HG02642 (cell line): ENCODE data around the gene CFAP68.

Experiments used
- ATAC-seq: cut with Tn5 transposase; IDR thresholded peaks from one replicate; pipeline ENCODE4 v1.9.1; 2021; ENCODE audit warnings: mild to moderate bottlenecking; ENCODE audit not compliant: unreplicated experiment, poor library complexity

CFAP68 gene

GRCh38 chr11:111878849-111879636 is at the start of gene CFAP68, which contains the start of gene FDXACB1:
Gene CFAP68 (plus strand): TSS chr11:111879541. CDS start chr11:111879561, 20 bp downstream.
Gene FDXACB1 (minus strand): TSS chr11:111879165. CDS start chr11:111879132, 33 bp downstream.
- ATAC-seq, result peak; percentile 94

- no peak for ATAC-seq
Observed at GRCh38 chr11:111833524-111833923, 45.8 kb upstream of the CFAP68 start.

DNA sequence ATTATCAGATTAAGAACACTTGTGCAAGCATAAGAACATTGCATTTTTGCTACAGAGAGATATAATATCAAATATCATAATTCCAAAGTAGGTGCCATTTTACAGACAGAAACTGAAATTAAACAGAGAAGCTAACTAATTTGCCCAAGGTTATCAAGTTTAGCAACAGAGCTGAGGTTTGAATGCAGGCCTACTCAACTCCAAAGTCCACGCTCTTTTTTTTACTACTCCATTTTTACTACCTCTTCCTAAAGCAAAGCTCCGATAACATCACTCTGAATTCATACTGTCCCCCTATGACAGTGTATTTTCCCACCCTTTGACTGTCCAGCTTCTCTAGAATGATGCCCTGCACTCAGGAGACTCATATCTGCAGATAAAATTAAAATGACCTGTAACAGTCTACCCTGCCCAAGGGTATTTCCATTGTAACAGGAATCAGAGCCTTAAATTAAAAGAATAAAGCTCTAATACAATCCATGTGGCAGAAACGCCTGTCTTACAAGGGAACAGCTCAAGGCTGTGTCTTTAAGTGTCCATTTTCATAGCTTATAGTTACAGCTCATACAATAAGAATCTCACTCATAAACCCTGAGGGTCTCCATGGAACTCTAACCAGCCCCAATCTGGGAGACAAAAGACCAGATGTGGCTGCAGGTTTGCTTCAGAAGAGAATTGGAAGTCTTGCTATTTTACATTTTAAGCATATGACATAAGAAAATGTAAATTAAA is 44.7 kb upstream of the CFAP68 start:
- ATAC-seq, result no peak

DNA sequence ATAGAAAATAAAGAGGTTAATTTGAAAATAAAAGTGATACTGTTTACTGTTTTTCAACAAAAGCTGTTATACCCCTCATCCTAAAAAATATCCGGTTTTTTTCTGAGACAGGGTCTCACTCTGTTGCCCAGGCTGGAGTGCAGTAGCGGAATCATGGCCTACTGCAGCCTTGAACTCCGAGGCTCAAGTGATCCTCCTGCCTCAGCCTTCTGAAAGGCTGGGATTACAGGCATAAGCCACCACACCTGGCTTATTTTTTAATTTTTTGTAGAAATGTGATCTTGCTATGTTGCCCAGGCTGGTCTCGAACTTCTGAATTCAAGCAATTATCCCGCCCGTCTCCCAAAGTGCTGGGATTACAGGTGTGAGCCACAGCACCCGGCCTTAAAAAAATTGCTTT is 43.7 kb upstream of the CFAP68 start:
- ATAC-seq, result no peak

DNA sequence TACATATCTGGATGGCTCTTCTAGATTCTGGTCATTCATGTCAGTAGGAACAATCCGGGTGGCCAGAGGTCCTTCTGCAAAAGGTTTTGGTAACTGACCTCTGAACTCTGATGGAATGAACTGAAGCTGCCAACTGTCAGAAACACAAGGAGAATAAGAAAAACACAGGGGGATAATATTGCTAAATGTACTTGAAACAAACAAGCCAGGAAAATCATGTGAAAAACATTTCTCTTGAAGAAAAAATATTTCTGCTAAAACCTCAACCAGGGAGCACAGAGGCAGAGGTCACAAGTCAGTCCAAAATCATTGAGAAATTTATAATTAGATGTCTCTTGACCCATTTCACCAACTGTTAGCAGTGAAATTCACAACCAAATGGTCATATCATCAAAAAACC is 43.2 kb upstream of the CFAP68 start:
- ATAC-seq, result no peak

GRCh38 chr11:111836721-111837120 is 42.6 kb upstream of the CFAP68 start:
- peak; percentile 73 for ATAC-seq

DNA sequence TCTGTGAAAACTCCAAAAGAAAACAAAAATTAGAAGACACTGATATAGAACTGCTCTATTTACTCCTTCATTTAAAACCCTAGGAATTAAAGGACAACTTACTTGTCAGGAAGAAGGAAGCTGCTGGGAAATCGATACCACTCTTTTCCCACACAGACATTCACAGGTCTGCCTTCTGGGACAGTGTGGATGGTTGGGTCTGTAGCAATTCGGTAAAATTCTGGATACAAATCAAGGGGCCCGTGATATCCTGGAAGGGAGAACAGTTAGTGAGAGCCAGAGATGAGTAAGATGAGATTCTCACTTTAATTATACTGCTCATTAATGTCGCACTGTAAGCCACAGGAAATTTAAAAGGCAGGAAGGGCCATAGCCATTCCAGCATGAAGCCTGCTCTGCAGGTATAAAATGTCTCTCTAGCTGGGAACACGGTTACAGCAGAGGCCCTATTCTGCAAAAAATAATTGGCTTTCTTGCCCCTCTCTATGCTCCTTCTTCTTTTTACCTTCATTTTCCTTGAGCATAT is 41.9 kb upstream of the CFAP68 start:
- no peak for ATAC-seq

DNA sequence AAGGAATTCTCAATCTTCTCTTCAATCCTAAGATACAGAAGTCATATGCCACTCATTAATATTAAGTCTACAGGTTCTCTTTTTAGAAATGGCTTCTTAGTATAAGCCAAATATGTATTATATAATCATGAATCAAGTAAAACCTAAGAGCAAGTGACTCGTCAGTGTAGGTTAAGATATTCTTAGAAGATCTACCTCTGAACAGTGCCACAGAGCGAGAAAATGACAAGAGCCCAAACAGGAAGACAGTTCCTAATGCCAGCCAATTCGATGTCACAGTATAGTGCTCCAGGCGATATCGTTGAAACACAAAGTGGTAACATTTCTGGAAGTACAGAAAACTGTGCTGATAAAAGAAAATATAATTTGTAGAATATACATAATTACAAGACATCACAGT is 41.3 kb upstream of the CFAP68 start:
- ATAC-seq, result no peak

DNA sequence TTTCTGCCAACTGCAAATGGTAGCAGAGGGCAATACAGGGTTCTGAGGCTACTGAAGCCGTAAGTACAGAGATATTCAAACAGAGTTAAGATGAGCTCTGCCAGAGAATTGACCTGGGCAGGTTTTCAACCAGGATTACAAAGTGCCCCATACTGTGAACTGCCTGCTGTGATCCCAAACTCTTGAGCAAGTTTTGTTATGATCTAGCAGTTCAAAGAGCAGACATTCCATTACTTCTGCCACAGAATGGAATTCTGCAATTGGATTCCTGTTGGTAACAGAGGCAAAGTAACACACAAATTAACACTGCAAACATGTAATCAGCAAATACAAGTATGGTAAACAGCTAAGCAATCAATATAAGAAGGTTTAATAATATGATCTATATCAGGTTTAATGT is 39.2 kb upstream of the CFAP68 start:
- no peak for ATAC-seq

- no peak for ATAC-seq
Observed at GRCh38 chr11:111841370-111842053, 37.8 kb upstream of the CFAP68 start.

DNA sequence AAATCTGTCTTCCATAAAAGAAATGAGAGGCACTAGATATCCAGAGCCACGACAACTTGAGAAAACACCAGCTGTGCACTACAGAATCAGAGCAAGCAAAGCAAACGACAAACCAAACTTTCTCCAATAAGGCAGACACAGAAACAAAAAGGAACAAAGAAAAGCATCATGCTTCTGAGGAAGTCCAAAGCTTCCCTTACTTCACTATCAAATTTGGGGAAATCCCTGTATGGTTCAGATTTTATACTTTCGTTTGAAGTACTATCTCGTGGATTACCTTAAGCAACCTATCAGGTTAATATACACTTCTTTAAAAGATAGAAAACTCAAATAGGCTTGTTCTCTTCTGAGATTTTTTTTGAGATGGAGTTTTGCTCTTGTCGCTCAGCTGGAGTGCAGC is 35.7 kb upstream of the CFAP68 start:
- ATAC-seq, result no peak

GRCh38 chr11:111845276-111846028 is 33.9 kb upstream of the CFAP68 start:
- no peak for ATAC-seq

DNA sequence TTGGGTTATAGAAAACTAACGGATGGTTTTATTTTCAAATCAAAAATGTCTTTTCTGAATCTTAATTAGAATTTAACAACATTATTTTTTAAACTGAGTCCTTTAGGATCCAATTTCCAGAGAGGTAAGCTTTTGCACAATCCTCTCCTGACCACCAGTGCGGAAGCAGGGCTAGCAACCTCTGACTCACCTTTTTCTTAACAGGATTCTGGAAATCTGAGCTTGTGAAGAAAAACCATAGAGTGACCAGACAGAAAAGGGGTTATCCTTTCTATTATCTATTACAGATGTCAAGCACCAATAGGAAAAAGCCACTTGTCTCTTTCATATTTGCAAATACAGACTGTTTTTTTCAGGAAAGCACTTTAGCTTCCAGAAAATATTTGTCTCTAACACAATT is 33.3 kb upstream of the CFAP68 start:
- no peak for ATAC-seq

DNA sequence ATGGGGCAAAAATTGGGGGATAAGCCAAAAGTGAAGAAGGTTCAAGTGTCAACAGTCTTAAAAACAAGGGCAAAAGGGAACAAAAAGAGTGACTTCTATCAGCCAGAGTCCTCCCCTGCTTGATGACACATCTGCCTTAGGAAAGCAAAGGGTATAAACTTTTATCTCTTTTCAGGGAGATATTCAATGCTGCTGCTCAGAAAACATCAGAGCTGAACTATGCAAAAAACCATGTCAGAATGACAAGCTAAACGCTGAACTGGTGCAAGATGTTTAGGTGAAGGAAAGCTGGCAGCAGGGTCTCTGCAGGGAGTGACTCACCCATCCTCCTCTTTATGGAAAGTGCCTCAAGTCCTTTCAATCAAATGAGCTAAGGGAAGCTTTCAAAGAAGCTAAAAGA is 32.7 kb upstream of the CFAP68 start:
- ATAC-seq, result no peak

DNA sequence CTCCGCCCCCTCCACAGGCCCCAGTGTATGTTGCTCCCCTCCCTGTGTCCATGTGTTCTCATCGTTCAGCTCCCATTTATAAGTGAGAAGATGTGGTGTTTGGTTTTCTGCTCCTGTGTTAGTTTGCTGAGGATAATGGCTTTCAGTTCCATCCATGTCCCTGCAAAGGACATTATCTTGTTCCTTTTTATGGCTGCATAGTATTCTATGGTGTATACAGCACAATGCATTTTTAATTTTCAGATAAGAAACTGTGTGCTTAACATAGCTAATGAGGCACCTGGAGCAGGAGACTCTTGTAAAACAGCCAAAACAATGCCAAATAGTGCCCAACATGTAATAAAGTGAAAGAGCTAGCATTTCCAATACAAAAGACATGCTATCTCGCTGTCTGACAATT is 29.7 kb upstream of the CFAP68 start:
- ATAC-seq, result no peak

DNA sequence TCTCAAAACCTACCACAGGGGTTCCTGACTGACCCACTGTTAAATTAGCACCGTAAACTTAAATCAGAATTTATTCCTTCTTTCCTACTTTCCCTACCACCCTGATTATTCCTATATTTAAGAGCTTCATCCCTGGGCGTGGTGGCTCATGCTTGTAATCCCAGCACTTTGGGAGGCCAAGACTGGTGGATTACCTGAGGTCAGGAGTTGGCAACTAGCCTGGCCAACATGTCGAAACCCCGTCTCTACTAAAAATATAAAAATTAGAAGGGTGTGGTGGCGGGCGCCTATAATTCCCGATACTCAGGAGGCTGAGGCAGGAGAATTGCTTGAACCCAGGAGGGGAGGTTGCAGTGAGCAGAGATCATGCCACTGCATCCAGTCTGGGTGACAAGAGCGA is 28.3 kb upstream of the CFAP68 start:
- no peak for ATAC-seq

DNA sequence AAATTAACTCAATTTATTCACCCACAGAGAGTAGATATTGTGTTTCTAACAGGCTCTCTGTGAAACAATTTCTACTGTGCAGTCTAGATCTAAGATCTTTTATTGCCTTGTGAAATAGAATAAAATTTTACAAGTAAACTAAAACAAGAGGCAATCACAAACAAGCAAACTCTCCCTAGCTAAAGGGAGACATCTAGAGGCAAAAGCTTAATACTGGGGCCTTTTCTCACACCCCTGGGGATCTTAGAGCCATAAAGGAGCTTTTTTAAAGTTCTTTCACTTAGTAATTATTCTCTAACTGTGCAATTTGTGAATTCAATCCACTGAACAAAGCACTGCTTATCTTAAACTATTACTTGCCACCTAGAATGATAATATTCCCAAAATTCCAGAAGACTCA is 27.7 kb upstream of the CFAP68 start:
- no peak for ATAC-seq

GRCh38 chr11:111852103-111852502 is 27.2 kb upstream of the CFAP68 start:
- no peak for ATAC-seq

DNA sequence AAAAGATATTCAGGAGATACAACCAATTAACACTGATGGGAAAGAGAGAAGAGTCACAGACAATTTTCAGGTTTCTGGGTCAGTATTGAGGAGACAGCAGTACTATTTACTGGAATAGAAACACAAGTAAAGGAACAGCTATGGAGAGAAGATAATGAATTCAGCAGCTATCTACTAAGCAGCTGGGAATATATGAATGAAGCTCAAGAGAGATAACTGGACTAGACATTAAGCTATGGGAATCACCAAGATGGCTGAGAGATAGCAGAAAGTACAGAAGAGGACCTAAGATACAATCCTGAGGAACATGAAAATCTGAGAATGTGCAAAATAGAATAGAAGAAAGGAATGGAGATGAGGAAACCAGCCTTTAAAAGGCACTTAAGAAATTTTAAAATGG is 23.8 kb upstream of the CFAP68 start:
- ATAC-seq, result no peak

DNA sequence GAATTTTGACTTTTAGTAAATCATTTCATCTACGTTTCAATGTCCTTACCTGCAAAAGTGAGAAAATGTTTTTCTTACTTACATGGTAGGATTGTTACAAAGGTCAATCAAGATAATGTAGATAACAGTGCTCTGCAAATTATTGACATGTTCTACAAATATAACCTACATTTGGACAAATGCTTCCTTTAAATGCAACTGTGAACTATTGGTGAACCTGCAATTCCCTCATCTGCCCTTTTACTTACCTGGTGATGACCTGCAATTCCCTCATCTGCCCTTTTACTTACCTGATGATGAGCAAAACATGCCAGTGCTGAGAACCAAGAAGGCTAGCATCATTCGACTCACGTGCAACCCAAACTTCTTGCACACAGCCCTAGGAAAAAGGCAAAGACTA is 19.1 kb upstream of the CFAP68 start:
- ATAC-seq, result no peak
